H1 (cell line): ENCODE results near the gene DCAF4L1. TPM values are rescaled to one million over a fixed set of nuclear protein-coding genes. Genes with fewer than 3 reads are reported as not detected.

ENCODE experiments used
- E2F6 ChIP-seq: IDR thresholded peaks from 2 replicates; pipeline ENCODE4 v1.6.1; 2012; ENCODE audit warnings: inconsistent platforms
- POLR2AphosphoS5 ChIP-seq: IDR thresholded peaks from 2 replicates; pipeline ENCODE4 v1.6.1; 2011; ENCODE audit warnings: low read depth, low read length
- RNF2 ChIP-seq: fragments of 200-900, 300-1000 bp; sonication (generic); IDR thresholded peaks from 2 replicates; pipeline ENCODE4 v1.7.1; 2016; ENCODE audit warnings: borderline replicate concordance, low read depth, mild to moderate bottlenecking, antibody characterized with exemption, low read length; ENCODE audit not compliant: poor library complexity, severe bottlenecking; ENCODE audit errors: missing control alignments
- SRF ChIP-seq: IDR thresholded peaks from 2 replicates; pipeline ENCODE4 v1.6.1; 2011; ENCODE audit warnings: mild to moderate bottlenecking, low read depth, low read length, moderate library complexity
- polyA plus RNA-seq, 7 experiments: library from polyadenylated mRNA; depleted of rRNA in 3 of 7; stranded (reverse) in 5 of 7; unstranded in 2 of 7; fragments of >200 nt in 5 of 7; fragments of 200-250 nt in 2 of 7; gene quantifications; 1 replicate in 5 of 7; 2 replicates in 1 of 7; 4 replicates in 1 of 7; pipeline versions ENCODE4 v1.2.1 to v1.2.3, GENCODE V29; 2011 to 2013; ENCODE audit warnings: missing spikeins in 2 of 7, mixed read lengths in 2 of 7
- total RNA-seq: library from RNA; stranded (reverse); fragmentation: NEBNext Ultra II Directional; extraction: Animal tissue kit (Norgen Biotek cat#: 25700); gene quantifications from 2 replicates; pipeline ENCODE4 v1.2.1, GENCODE V29; 2021
- TF ChIP-seq, protein P1 (sequence below): IDR thresholded peaks from 2 replicates; pipeline ENCODE4 v1.6.1; 2012; ENCODE audit warnings: low read length, inconsistent platforms

The DCAF4L1 gene
- total and polyA plus RNA-seq, 2 of the 8 experiments (the other 6 are each of a cell fraction or from before 2014, with no cell fraction given): 0.06 to 0.15 TPM

- TF ChIP-seq E2F6 (no peak), SRF (no peak), RNF2 (no peak), POLR2AphosphoS5 (no peak)
- TF ChIP-seq, protein P1, sequence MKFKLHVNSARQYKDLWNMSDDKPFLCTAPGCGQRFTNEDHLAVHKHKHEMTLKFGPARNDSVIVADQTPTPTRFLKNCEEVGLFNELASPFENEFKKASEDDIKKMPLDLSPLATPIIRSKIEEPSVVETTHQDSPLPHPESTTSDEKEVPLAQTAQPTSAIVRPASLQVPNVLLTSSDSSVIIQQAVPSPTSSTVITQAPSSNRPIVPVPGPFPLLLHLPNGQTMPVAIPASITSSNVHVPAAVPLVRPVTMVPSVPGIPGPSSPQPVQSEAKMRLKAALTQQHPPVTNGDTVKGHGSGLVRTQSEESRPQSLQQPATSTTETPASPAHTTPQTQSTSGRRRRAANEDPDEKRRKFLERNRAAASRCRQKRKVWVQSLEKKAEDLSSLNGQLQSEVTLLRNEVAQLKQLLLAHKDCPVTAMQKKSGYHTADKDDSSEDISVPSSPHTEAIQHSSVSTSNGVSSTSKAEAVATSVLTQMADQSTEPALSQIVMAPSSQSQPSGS: no peak
Measured at GRCh38 chr4:41934514-41934900, 47.0 kb upstream of the DCAF4L1 start (continued).
